Measurements from ENCODE around the gene STAT6.
A peak's percentile ranks its signal among the peaks of the same experiment; 100 is the strongest.
"Not testable (repeated sequence)": the region's sequence is repeated elsewhere in the genome, so short reads cannot be mapped to it uniquely, and the experiment has no call there.

Gene STAT6

DNA sequence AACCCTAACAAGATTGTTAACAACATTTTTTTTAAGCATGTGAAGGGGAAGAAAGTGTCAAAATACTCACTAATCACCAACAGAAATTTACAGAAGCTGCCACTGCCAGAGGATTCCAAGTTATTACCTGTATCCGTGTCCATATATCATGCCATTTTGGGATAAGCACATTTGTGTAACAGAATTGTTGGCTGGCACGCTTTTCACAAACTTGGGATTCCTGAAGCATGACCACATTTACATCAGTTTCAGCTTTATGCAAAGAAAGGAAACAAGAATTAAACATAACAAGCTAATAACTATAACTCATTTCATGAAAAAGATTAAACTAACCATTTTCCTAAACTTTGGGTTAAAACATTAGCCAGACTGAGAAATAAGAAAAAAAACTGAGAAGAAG, 38.5 kb downstream of the STAT6 start:
- Mint-ChIP-seq H3K27ac (peak overlapping the region; percentile 66), H3K4me3 (no peak overlapping the region), H3K4me1 (peaks cover 36% of the 10 kb centered on the region), H3K9me3 (no peaks in the 10 kb centered on the region), H3K36me3 (peaks cover 19% of the 10 kb centered on the region), H3K27me3 (no peaks in the 10 kb centered on the region)

DNA sequence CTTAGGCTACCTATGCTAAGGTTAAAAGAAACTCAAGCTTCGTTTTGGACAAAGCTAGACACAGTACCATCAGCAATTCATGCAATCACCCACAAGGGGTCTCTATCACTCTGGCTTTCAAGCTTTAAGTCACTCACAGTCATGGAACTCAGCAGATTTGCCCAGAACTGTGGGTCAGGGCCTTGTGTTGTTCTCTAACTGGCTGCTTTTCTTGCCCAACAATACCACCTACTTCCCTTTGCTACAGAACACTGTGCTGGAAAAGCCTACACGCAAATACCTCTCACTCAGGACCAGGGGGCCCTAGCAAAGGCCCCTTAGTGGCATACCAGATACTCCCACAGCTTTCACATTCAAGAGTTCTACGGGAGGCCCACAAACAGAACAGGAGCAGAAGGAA, 41.6 kb downstream of the STAT6 start:
- peaks cover 4% of the 10 kb centered on the region for H3K9me3 Mint-ChIP-seq
- no peaks in the 10 kb centered on the region for H3K27me3 Mint-ChIP-seq
- peaks cover 59% of the 10 kb centered on the region for H3K4me1 Mint-ChIP-seq
- H3K36me3 Mint-ChIP-seq, result peaks cover 22% of the 10 kb centered on the region
- H3K27ac Mint-ChIP-seq, result peak overlapping the region; percentile 90
- peak overlapping the region; percentile 64 for H3K4me3 Mint-ChIP-seq

DNA sequence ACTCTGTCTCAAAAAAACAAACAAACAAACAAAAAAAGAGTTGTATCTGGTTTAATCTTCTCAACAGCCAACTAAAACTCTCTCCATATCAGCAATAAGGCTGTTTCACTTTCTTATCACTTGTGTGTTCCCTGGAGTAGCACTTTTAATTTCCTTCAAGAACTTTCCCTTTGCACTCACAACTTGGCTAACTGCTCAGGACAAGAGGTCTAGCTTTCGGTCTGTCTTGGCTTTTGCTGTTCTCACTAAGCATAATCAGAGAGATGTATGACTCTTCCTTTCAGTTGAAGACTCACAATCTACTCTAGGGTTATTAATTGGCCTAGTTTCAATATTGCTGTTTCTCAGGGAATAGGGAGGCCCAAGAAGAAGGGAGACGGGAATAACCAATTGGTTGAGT, 44.9 kb downstream of the STAT6 start:
- Mint-ChIP-seq H3K27ac (peak overlapping the region; percentile 99), H3K4me1 (peaks cover 72% of the 10 kb centered on the region), H3K27me3 (no peaks in the 10 kb centered on the region), H3K9me3 (peaks cover 4% of the 10 kb centered on the region), H3K36me3 (peaks cover 24% of the 10 kb centered on the region), H3K4me3 (peak overlapping the region; percentile 75)

DNA sequence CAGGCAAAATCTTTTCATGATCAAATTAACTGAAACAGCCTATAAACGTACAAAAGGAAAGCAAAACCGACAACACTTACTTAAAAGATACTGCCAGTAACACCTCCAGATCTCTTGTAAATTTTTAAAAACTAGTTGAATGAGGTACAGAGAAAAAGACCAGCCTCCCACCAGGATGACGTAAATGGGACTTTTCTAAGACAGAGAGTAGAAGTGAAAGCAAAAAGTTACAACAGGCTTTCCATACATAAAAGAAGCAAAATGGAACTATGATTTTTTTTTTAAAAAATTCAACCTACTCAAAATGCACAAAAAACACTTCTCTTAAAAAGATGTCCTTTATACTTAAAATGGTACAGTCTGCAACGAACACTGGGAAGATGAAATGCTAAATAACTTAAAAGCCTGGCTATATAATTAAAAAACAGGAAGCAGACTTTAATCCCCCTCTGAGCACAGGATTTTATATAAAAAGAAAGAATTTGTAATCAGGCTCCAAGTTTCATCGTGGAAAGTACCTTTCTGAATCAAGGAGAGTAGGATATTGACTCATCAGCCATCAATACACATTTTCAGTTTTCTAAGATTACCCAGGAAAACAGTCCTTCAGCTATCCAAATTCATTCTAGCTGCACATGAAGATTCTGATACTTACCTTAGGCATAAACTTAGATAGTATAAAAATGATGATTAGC, 47.0 kb downstream of the STAT6 start:
- H3K4me1 Mint-ChIP-seq, result peaks cover 63% of the 10 kb centered on the region
- H3K27ac Mint-ChIP-seq, result peak overlapping the region; percentile 100
- H3K4me3 Mint-ChIP-seq, result peak overlapping the region; percentile 91
- H3K27me3 Mint-ChIP-seq, result no peaks in the 10 kb centered on the region
- peaks cover 11% of the 10 kb centered on the region for H3K36me3 Mint-ChIP-seq
- H3K9me3 Mint-ChIP-seq, result peaks cover 4% of the 10 kb centered on the region

DNA sequence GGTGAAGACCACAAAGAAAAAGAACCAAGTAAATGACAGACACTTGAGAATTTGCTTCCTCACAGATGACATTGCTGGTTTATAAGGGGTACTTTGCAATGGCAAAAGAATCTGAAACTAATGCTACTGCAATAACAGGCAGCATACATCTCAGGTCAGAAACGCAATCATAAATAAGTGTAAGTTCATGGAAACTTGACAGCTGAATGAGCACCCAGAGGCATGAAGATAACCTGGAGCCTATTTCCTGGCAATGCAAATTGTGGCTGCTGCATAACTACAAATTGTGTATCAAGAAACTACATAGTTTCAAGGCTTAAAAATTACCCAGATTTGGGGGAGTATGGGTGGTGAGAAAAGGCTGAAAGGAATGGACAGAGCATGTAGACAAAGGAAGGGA, 52.7 kb downstream of the STAT6 start:
- Mint-ChIP-seq H3K27ac (peak overlapping the region; percentile 79), H3K4me3 (no peak overlapping the region), H3K27me3 (no peaks in the 10 kb centered on the region), H3K9me3 (no peaks in the 10 kb centered on the region), H3K36me3 (peaks cover 14% of the 10 kb centered on the region), H3K4me1 (peaks cover 24% of the 10 kb centered on the region)

DNA sequence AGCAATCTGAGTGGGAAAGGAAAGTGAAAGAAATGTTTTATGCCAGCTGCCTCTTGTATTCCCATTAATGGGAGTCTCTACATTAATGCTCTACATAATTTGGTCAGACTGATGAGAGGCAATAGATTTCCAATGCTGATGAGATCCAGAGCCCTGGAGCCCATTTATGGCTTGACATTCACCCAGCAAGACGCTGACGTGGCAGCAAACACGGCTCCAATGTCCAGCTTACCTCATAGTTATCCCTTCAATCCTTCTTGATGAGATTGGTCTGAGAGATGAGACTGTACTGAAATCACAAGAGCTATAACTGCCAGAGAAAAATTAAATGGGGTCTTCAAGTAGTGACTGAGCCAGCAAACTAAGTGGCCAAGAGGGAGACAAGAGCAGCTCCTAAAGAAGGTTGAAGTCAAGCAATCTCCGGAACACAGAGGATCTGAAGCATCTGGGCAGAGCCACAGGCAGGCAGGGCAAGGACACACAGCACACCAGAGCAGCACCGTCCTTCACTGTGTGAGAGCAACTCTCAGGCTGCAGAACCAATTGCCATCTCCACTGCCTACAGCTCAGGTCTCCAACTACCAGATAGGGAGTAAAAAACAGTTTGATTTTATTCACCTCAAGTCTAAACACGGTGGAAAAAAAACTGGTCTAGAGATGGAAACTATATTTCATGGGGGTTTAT, 54.0 kb downstream of the STAT6 start:
- no peaks in the 10 kb centered on the region for H3K9me3 Mint-ChIP-seq
- peak overlapping the region; percentile 60 for H3K27ac Mint-ChIP-seq
- H3K4me3 Mint-ChIP-seq, result no peak overlapping the region
- no peaks in the 10 kb centered on the region for H3K27me3 Mint-ChIP-seq
- H3K36me3 Mint-ChIP-seq, result peaks cover 10% of the 10 kb centered on the region
- H3K4me1 Mint-ChIP-seq, result peaks cover 14% of the 10 kb centered on the region

DNA sequence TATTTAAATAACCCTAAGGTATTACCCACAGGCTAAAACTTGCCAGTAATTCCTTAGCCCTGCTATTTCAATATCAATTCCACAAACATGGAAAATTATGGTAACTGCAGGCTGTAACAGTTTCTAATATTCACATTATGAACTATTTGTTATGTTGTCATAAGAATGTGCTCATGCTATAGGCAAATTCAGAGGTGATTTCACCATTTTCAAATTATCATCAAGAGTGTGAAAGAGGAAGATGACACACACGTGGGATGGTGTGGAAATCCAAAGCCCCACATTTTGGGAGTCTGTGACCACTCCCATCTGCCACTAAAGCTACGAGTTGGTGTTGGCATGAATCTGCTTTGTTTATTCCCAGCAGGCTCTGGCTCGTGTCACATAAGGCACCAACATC, 55.3 kb downstream of the STAT6 start:
- H3K9me3 Mint-ChIP-seq, result no peaks in the 10 kb centered on the region
- peaks cover 9% of the 10 kb centered on the region for H3K36me3 Mint-ChIP-seq
- no peak overlapping the region for H3K4me3 Mint-ChIP-seq
- H3K27me3 Mint-ChIP-seq, result no peaks in the 10 kb centered on the region
- peaks cover 12% of the 10 kb centered on the region for H3K4me1 Mint-ChIP-seq
- H3K27ac Mint-ChIP-seq, result peak overlapping the region; percentile 35

DNA sequence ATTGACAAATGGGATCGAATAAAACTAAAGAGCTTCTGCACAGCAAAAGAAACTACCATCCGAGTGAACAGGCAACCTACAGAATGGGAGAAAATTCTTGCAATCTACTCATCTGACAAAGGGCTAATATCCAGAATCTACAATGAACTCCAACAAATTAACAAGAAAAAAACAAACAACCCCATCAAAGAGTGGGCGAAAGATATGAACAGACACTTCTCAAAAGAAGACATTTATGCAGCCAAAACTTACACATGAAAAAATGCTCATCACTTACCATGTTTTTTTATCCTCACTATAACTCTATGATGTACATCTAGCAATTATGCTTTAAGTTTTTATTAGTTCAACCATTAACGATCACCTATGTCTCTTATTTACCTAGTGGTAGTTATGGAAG, 57.3 kb downstream of the STAT6 start:
- not testable (repeated sequence) for H3K27me3 Mint-ChIP-seq, H3K9me3 Mint-ChIP-seq, H3K36me3 Mint-ChIP-seq, H3K27ac Mint-ChIP-seq, H3K4me1 Mint-ChIP-seq, H3K4me3 Mint-ChIP-seq

DNA sequence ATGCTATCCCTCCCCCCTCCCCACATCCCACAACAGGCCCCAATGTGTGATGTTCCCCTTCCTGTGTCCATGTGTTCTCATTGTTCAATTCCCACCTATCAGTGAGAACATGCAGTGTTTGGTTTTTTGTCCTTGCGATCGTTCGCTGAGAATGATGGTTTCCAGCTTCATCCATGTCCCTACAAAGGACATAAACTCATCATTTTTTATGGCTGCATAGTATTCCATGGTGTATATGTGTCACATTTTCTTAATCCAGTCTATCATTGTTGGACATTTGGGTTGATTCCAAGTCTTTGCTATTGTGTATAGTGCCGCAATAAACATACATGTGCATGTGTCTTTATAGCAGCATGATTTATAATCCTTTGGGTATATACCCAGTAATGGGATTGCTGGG, 58.0 kb downstream of the STAT6 start:
- H3K27ac Mint-ChIP-seq, result peak overlapping the region; percentile 41
- H3K9me3 Mint-ChIP-seq, H3K36me3 Mint-ChIP-seq, H3K27me3 Mint-ChIP-seq, H3K4me1 Mint-ChIP-seq, H3K4me3 Mint-ChIP-seq: not testable (repeated sequence)

DNA sequence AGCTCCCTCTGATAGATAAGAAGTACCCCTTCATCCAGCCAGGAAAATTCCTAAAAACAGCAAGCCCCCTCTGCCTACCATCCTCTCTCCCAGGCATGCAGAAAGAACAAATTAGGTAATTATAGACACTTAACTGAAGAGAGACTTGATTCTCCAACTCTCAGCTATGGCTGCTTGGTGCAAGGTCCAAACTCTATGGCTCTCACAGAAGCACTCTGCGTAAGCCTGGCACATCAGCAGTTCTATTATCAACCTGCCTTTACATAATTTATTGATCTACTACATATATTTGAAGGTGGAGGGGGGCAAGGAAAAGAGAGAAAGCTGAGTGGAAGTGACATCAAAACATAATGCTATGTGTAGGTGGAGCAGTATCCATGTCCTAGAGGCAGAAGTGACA, 60.2 kb downstream of the STAT6 start:
- H3K4me3 Mint-ChIP-seq, result no peak overlapping the region
- H3K36me3 Mint-ChIP-seq, result no peaks in the 10 kb centered on the region
- no peak overlapping the region for H3K27ac Mint-ChIP-seq
- peaks cover 26% of the 10 kb centered on the region for H3K4me1 Mint-ChIP-seq
- H3K27me3 Mint-ChIP-seq, result no peaks in the 10 kb centered on the region
- no peaks in the 10 kb centered on the region for H3K9me3 Mint-ChIP-seq

DNA sequence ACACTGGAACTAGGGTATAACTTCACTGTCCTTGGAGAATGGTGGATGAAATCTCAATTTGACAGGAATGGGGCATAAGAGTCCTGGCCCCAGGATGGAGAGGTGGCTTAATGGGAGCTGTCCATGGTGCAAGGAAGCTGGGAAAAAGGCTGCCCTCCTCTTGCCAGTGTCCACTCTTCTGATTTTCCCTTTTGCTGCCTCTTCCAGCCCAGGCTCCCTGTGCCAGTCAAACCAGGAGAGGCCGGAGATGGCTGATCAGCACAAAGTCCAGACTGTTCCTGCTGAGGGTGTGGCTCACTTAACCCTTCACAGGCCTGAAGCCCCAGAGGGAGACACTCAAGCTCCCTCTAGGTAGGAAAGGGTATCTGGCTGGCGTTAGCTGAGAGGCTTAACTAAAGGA, 61.3 kb downstream of the STAT6 start, which contains the start of gene MYO1A:
Gene MYO1A, minus strand, starts transcription at position 240 of the 400 bp plus-strand sequence. CDS start 1,806 bp downstream, outside the sequence.
- no peaks in the 10 kb centered on the region for H3K27me3 Mint-ChIP-seq
- H3K4me3 Mint-ChIP-seq, result no peak within 1 kb of the TSS
- no peaks in the 10 kb centered on the region for H3K36me3 Mint-ChIP-seq
- no peaks in the 10 kb centered on the region for H3K9me3 Mint-ChIP-seq
- H3K27ac Mint-ChIP-seq, result no peak within 1 kb of the TSS
- peaks cover 28% of the 10 kb centered on the region for H3K4me1 Mint-ChIP-seq

DNA sequence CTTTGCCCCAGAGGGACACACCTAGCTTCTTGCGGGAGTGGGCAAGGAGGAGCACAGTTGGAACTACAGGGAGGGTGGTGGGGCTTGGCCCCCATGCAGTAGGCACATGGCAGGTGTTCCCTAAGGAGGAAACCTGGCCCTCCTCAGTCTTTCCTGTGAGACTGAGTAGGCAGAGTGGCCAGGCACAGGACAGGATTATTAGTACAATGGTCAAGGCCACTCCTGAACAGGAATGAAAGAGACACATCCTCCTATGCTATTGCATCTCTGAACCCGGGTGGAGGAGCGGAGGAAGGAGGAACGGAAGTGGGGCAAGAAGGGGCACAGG, 62.1 kb downstream of the STAT6 start:
- Mint-ChIP-seq H3K27me3 (no peaks in the 10 kb centered on the region), H3K36me3 (no peaks in the 10 kb centered on the region), H3K4me3 (no peak overlapping the region), H3K4me1 (peaks cover 28% of the 10 kb centered on the region), H3K27ac (no peak overlapping the region), H3K9me3 (no peaks in the 10 kb centered on the region)

DNA sequence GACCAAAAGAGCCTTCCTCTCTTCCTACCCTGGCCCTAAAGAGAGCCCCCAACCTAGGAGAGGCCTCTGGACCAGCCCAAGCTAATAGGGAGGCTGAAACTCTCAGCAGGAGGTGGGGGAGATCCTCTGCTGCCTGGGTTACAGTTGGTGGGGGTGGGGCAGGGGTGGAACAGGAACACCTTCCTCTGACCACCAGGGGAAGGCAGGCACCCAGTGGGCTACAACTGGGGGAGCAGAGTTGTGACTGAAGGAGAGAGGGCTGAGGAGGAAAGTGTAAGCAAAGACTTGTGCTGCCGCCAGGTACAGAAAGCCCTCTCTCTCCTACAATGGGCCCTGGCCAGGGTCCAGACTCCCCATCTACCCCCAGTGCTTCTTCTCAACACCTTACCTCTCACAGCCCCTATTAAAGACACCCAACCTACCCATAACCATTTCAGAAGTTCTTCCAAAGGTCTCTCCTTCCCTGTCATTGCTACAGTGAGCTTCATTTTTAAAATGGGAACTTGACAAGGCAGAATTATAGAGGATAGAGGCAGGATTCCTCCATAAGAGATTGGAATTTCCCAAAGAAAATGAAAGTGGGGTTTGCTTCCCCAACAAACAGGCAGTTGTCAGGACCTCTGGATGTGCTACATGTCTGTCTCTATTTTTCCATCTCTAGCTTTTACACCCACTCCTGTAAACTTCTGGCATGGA, 62.6 kb downstream of the STAT6 start:
- Mint-ChIP-seq H3K27ac (no peak overlapping the region), H3K4me1 (peaks cover 28% of the 10 kb centered on the region), H3K4me3 (no peak overlapping the region), H3K36me3 (no peaks in the 10 kb centered on the region), H3K27me3 (no peaks in the 10 kb centered on the region), H3K9me3 (no peaks in the 10 kb centered on the region)

DNA sequence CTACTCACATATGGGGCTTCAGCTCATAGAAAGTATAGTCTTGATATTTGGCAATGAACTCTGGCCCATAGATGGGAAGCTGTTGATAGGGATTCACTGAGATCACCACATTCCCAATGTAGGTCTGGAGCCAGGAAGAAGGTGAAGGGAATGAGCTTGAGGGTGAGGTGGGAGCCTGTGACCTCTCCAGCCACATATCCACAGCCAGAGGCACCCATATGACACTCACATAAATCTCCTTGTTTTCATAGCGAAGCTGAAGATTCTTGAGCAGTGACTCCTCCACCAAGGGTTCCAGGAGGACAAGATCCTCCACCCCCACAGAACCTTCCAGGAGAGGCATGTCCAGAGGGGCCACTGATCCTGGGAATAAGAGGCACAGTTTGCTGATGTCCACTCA, 63.2 kb downstream of the STAT6 start:
- Mint-ChIP-seq H3K4me3 (no peak overlapping the region), H3K27ac (no peak overlapping the region), H3K4me1 (peaks cover 28% of the 10 kb centered on the region)

DNA sequence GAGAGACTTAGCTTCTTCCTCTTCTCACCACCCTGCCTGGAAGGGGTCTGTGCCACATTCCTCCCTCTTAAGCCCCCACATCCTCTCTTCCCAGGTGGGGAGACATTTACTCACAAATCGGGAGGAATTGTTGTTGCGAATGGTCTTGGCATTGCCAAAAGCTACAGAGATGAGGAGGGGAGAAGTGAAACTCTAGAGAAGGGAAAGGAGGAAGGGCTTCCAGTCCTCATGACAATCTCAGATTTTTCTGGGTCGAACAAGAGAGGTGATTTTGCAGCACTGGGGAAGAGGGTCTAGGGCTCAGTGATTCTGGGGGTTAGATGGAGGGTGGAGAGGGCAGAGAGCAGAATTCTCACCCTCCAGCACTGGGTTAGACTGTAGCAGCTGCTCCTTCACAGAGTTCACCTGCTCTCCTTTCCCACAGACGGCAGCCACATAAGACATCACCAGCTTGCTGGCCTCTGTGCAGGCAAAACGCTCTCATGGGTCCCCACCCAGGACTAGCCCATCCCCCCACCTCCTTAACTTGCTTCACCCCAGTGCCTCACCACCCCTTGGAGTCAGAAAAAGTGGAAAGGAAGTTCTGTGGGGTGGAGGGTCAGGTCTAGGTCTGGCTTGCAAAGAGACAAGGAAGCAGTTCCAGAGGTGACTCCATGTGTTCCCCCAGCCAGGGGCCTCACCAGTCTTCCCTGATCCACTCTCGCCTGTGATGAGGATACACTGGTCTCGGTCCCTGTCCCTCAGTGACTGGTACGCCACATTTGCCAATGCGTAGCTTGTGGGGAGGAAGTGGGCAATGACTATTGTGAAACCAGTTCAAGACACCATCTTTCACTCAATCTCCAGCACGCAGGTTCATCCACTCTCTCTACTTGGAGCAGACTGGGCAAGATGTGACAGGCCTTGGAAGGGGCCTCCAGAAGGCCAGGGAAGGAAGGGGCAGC, 63.9 kb downstream of the STAT6 start:
- Mint-ChIP-seq H3K4me3 (no peak overlapping the region), H3K4me1 (peaks cover 28% of the 10 kb centered on the region)

More for the DNA sequence above, 63.2 kb downstream of the STAT6 start:
- H3K27me3 Mint-ChIP-seq, result no peaks in the 10 kb centered on the region
- no peaks in the 10 kb centered on the region for H3K36me3 Mint-ChIP-seq
- no peaks in the 10 kb centered on the region for H3K9me3 Mint-ChIP-seq

More for the DNA sequence above, 63.9 kb downstream of the STAT6 start:
- H3K27me3 Mint-ChIP-seq, result no peaks in the 10 kb centered on the region
- H3K27ac Mint-ChIP-seq, result peak overlapping the region; percentile 36
- no peaks in the 10 kb centered on the region for H3K36me3 Mint-ChIP-seq
- H3K9me3 Mint-ChIP-seq, result no peaks in the 10 kb centered on the region
